Loucy (cell line): ENCODE results near the gene KAT5.
"Not testable (repeated sequence)": the region's sequence is repeated elsewhere in the genome, so short reads cannot be mapped to it uniquely, and the experiment has no call there.

Experiments
- H2AFZ ChIP-seq: fragments of 200-600 bp; sonication (generic); 2 replicates; pipeline ENCODE4 v1.6.0; 2016; ENCODE audit warnings: antibody characterized with exemption, mild to moderate bottlenecking, low read length, moderate library complexity
- H3F3A ChIP-seq: fragments of 200-600 bp; 2 replicates; pipeline ENCODE4 v1.6.0; 2016; ENCODE audit warnings: antibody characterized with exemption, low read depth, mild to moderate bottlenecking
- H3K27me3 ChIP-seq: fragments of 200-600 bp; sonication (generic); 2 replicates; pipeline ENCODE4 v1.6.1; 2014; ENCODE audit warnings: low read length, mild to moderate bottlenecking; ENCODE audit not compliant: insufficient read depth, poor library complexity, severe bottlenecking
- H3K36me3 ChIP-seq: fragments of 200-600 bp; sonication (generic); 2 replicates; pipeline ENCODE4 v1.6.1; 2016; ENCODE audit warnings: low read length; ENCODE audit not compliant: insufficient read depth
- H3K4me1 ChIP-seq: fragments of 200-600 bp; sonication (generic); 2 replicates; pipeline ENCODE4 v1.5.1; 2014; ENCODE audit warnings: low read length, mild to moderate bottlenecking; ENCODE audit not compliant: insufficient read depth, poor library complexity, severe bottlenecking
- H3K4me2 ChIP-seq: fragments of 200-600 bp; sonication (generic); 2 replicates; pipeline ENCODE4 v1.6.0; 2014; ENCODE audit warnings: antibody characterized with exemption, low read length, low read depth, mild to moderate bottlenecking; ENCODE audit not compliant: poor library complexity, severe bottlenecking
- H3K4me3 ChIP-seq: fragments of 200-600 bp; sonication (generic); 2 replicates; pipeline ENCODE4 v1.5.1; 2014; ENCODE audit warnings: low read length, mild to moderate bottlenecking, mixed read lengths; ENCODE audit not compliant: poor library complexity, severe bottlenecking
- H3K79me2 ChIP-seq: fragments of 200-600 bp; sonication (generic); 2 replicates; pipeline ENCODE4 v1.6.1; 2014; ENCODE audit warnings: low read length; ENCODE audit not compliant: insufficient read depth
- H3K9ac ChIP-seq: fragments of 200-600 bp; sonication (generic); 2 replicates; pipeline ENCODE4 v1.6.0; 2014; ENCODE audit warnings: mild to moderate bottlenecking, low read depth, low read length, moderate library complexity; ENCODE audit not compliant: poor library complexity, severe bottlenecking
- H3K9me2 ChIP-seq: fragments of 200-600 bp; sonication (generic); replicated peaks from 2 replicates; pipeline ENCODE4 v1.6.1; 2016; ENCODE audit warnings: low read depth, low read length, mixed read lengths
- H3K9me3 ChIP-seq: fragments of 200-600 bp; sonication (generic); 2 replicates; pipeline ENCODE4 v1.6.1; 2014; ENCODE audit warnings: mild to moderate bottlenecking, antibody characterized with exemption, low read length, low read depth; ENCODE audit not compliant: insufficient read depth
- H4K20me1 ChIP-seq: fragments of 200-600 bp; sonication (generic); 2 replicates; pipeline ENCODE4 v1.6.0; 2014; ENCODE audit warnings: antibody characterized with exemption, low read length, mild to moderate bottlenecking; ENCODE audit not compliant: insufficient read depth, poor library complexity, severe bottlenecking
- CTCF ChIP-seq: fragments of 200-600 bp; sonication (generic); conservative IDR thresholded peaks from 2 replicates; pipeline ENCODE4 v1.5.1; 2014; ENCODE audit warnings: mild to moderate bottlenecking, antibody characterized with exemption, low read length
- EZH2phosphoT487 ChIP-seq: fragments of 200-600 bp; IDR thresholded peaks from 2 replicates; pipeline ENCODE4 v1.6.1; 2018; ENCODE audit warnings: antibody characterized with exemption, mild to moderate bottlenecking, moderate library complexity, borderline replicate concordance

KAT5 gene

GRCh38 chr11:65744699-65745042 lies 32.6 kb downstream of the KAT5 start:
- Histone ChIP-seq H3K9me3 (no peaks in the 10 kb centered on the region), H3K4me3 (no peak overlapping the region), H3K9ac (no peak overlapping the region), H3K79me2 (no peaks in the 10 kb centered on the region), H3K4me1 (no peaks in the 10 kb centered on the region), H3K36me3 (no peaks in the 10 kb centered on the region), H3K4me2 (no peak overlapping the region), H3K9me2 (no peaks in the 10 kb centered on the region), H2AFZ (no peak overlapping the region; the same call in 1 of the 2 replicates), H4K20me1 (no peaks in the 10 kb centered on the region), H3K27me3 (peaks cover 6% of the 10 kb centered on the region), H3F3A (no peaks in the 10 kb centered on the region)
- no peak for TF ChIP-seq CTCF

DNA sequence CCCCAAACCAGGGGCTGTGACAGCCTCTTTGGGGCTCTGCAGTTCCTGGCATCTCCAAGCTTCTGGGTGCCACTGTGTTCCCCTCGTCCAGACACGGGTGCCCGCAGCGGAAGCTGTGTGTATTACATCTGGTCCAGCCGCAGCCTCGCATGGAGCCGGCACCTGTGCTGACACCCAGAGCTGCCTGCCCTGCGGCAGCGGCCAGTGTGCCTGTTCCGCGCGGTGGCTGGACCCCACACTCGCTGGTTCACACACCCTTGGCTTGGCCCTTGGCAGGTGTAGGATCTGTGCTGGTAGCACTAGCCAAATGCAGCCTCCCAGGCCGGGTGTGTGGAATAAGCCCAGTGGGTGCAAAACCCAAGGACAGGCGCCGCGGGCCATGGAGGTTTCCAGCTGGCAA lies 33.0 kb downstream of the KAT5 start:
- TF ChIP-seq EZH2phosphoT487 (no peak), CTCF (no peak)
- no peak overlapping the region for H3K4me3 ChIP-seq
- no peaks in the 10 kb centered on the region for H3F3A ChIP-seq
- H3K79me2 ChIP-seq: no peaks in the 10 kb centered on the region
- H4K20me1 ChIP-seq: no peaks in the 10 kb centered on the region
- no peaks in the 10 kb centered on the region for H3K9me2 ChIP-seq
- H3K27me3 ChIP-seq: peaks cover 10% of the 10 kb centered on the region
- no peaks in the 10 kb centered on the region for H3K9me3 ChIP-seq
- no peaks in the 10 kb centered on the region for H3K4me1 ChIP-seq
- H3K9ac ChIP-seq: no peak overlapping the region
- H3K4me2 ChIP-seq: no peak overlapping the region
- H2AFZ ChIP-seq: no peak overlapping the region
- H3K36me3 ChIP-seq: no peaks in the 10 kb centered on the region

DNA sequence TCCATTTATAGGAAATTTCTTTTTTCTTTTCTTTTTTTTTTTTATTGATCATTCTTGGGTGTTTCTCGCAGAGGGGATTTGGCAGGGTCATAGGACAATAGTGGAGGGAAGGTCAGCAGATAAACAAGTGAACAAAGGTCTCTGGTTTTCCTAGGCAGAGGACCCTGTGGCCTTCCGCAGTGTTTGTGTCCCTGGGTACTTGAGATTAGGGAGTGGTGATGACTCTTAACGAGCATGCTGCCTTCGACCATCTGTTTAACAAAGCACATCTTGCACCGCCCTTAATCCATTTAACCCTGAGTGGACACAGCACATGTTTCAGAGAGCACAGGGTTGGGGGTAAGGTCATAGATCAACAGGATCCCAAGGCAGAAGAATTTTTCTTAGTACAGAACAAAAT lies 50.1 kb downstream of the KAT5 start:
- H4K20me1 ChIP-seq, H3K9me3 ChIP-seq, H3K36me3 ChIP-seq, H3K4me1 ChIP-seq, H3K4me2 ChIP-seq, H3K9ac ChIP-seq, H3K4me3 ChIP-seq, H2AFZ ChIP-seq, H3K27me3 ChIP-seq, H3K9me2 ChIP-seq, H3K79me2 ChIP-seq, H3F3A ChIP-seq: not testable (repeated sequence)

DNA sequence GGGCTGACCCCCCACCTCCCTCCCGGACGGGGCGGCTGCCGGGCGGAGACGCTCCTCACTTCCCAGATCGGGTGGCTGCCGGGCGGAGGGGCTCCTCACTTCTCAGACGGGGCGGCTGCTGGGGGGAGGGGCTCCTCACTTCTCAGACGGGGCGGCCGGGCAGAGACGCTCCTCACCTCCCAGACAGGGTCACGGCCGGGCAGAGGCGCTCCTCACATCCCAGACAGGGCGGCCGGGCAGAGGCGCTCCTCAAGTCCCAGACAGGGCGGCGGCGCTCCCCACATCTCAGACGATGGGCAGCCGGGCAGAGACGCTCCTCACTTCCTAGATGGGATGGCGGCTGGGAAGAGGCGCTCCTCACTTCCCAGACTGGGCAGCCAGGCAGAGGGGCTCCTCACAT lies 50.8 kb downstream of the KAT5 start:
- H3K9ac ChIP-seq, H3K27me3 ChIP-seq, H4K20me1 ChIP-seq, H3K4me2 ChIP-seq, H2AFZ ChIP-seq, H3K79me2 ChIP-seq, H3K4me1 ChIP-seq, H3K9me2 ChIP-seq, H3K36me3 ChIP-seq, H3K9me3 ChIP-seq, H3F3A ChIP-seq, H3K4me3 ChIP-seq: not testable (repeated sequence)
